Astrocyte of the cerebellum (primary cell): ENCODE measurements around the gene SLIT3.
A peak's percentile ranks its signal among the peaks of the same experiment; 100 is the strongest.

ENCODE experiments used
- DNase-seq: peaks from one replicate; pipeline ENCODE4 v3.0.0-alpha.2; 2011; ENCODE audit warnings: low read depth
- H3K4me3 ChIP-seq: 2 replicates; pipeline ENCODE4 v1.5.1; 2011; ENCODE audit warnings: mild to moderate bottlenecking, low read depth, low read length, moderate library complexity
- in situ Hi-C: cut with HindIII; loops from 2 replicates; pipeline ENCODE4 v1.10.0; 2017; ENCODE audit warnings: low sequenced_read_pairs
- TF ChIP-seq, protein P1 (sequence below): IDR thresholded peaks from 2 replicates; pipeline ENCODE4 v1.5.1; 2012; ENCODE audit warnings: low read length, low read depth, moderate library complexity, mild to moderate bottlenecking; ENCODE audit errors: missing control alignments

Gene SLIT3

GRCh38 chr5:168683247-168683926 is 617.6 kb downstream of the SLIT3 start:
- no peak for DNase-seq
- TF ChIP-seq, protein P1, sequence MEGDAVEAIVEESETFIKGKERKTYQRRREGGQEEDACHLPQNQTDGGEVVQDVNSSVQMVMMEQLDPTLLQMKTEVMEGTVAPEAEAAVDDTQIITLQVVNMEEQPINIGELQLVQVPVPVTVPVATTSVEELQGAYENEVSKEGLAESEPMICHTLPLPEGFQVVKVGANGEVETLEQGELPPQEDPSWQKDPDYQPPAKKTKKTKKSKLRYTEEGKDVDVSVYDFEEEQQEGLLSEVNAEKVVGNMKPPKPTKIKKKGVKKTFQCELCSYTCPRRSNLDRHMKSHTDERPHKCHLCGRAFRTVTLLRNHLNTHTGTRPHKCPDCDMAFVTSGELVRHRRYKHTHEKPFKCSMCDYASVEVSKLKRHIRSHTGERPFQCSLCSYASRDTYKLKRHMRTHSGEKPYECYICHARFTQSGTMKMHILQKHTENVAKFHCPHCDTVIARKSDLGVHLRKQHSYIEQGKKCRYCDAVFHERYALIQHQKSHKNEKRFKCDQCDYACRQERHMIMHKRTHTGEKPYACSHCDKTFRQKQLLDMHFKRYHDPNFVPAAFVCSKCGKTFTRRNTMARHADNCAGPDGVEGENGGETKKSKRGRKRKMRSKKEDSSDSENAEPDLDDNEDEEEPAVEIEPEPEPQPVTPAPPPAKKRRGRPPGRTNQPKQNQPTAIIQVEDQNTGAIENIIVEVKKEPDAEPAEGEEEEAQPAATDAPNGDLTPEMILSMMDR, result no peak
- in situ Hi-C loops, result loop anchor here (25.0 kb wide), 1 partner anchor 854 kb away; no protein-coding TSS in a partner anchor
- H3K4me3 ChIP-seq, result no peak overlapping the region

- in situ Hi-C loops, result loop anchor here (25.0 kb wide), 1 partner anchor 856 kb away; no protein-coding TSS in a partner anchor
- no peak overlapping the region for H3K4me3 ChIP-seq
- TF ChIP-seq, protein P1, result no peak
- DNase-seq, result no peak
Measured at GRCh38 chr5:168681556-168682183, 619.3 kb downstream of the SLIT3 start.

GRCh38 chr5:168680395-168680794 is 620.5 kb downstream of the SLIT3 start:
- TF ChIP-seq, protein P1, result no peak
- DNase-seq, result no peak
- no peak overlapping the region for H3K4me3 ChIP-seq
- in situ Hi-C loops, result loop anchor here (25.0 kb wide), 1 partner anchor 857 kb away; no protein-coding TSS in a partner anchor

GRCh38 chr5:168679515-168679920 is 621.4 kb downstream of the SLIT3 start:
- peak; percentile 55 for DNase-seq
- H3K4me3 ChIP-seq, result no peak overlapping the region
- TF ChIP-seq, protein P1, result peak; percentile 95
- in situ Hi-C loops, result loop anchor here (25.0 kb wide), 1 partner anchor 858 kb away; no protein-coding TSS in a partner anchor

DNA sequence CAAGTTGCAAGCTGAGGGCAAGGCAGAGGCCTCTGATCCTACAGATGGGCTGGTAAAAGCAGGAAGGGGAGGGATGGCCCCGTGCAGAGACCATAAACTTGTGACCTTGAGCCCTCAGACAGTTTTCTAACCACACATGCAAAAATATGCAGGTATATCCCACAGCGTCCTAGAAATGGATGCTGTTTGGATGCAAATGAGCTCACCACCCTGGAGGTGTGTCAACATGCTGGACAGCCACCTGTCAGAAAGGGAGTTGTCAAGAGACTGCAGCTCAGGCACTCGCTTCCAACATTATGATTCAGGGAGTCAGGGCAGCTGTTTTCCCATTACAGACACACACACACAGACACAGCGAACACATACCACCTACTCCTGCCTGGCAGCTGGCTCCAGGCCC is 624.4 kb downstream of the SLIT3 start:
- TF ChIP-seq, protein P1, result no peak
- DNase-seq, result no peak
- in situ Hi-C loops, result loop anchor here (25.0 kb wide), 1 partner anchor 861 kb away; no protein-coding TSS in a partner anchor
- no peak overlapping the region for H3K4me3 ChIP-seq

GRCh38 chr5:168675883-168676408 is 625.0 kb downstream of the SLIT3 start:
- in situ Hi-C loops, result loop anchor here (25.0 kb wide), 1 partner anchor 861 kb away; no protein-coding TSS in a partner anchor
- TF ChIP-seq, protein P1, result no peak
- no peak for DNase-seq
- H3K4me3 ChIP-seq, result no peak overlapping the region
